Stimulated activated CD8-positive, alpha-beta memory T cell treated with anti-CD3 and anti-CD28 coated beads, Interleukin-12 subunit alpha, Interleukin-12 subunit beta, amount 100 ng/mL, for 4 hours (primary cell): Measurements from ENCODE around the gene PRR16.

Experiments used
- DNase-seq: peaks from one replicate; pipeline ENCODE4 v3.0.0-alpha.2; 2020; ENCODE audit warnings: low read depth

PRR16 gene

DNA sequence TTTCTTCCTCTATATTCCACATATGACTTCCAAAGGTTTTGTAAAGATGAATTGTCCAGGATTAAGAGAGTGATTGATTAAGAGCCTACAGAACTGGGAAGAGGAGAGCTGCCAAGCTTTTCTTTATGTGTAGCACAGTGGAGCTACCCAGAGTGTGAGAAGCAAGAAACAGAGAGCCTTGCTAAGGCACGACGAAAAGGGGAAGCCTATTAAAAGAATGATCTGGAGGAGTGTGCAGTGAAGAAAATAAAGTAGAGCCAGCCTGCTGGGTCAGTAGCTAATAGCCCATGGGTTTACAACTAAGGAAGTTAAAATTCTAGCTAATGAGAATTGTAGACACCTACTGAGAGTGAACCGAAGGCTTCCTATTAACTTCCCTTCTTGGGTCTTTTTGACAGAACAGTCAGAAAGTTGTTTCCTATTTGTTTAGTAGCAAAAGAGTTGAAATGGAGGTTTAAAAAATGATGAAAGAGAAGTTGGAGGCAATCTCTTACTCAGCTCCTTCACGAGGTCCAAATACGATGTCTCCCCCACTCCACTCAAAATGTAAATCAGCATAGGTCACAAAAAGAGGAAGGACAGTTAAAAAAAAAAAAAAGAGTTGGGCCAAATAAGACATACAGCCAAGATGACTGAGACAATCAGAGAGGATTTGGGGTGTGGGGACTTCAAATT, 957 bp upstream of the PRR16 start:
- no peak for DNase-seq

DNA sequence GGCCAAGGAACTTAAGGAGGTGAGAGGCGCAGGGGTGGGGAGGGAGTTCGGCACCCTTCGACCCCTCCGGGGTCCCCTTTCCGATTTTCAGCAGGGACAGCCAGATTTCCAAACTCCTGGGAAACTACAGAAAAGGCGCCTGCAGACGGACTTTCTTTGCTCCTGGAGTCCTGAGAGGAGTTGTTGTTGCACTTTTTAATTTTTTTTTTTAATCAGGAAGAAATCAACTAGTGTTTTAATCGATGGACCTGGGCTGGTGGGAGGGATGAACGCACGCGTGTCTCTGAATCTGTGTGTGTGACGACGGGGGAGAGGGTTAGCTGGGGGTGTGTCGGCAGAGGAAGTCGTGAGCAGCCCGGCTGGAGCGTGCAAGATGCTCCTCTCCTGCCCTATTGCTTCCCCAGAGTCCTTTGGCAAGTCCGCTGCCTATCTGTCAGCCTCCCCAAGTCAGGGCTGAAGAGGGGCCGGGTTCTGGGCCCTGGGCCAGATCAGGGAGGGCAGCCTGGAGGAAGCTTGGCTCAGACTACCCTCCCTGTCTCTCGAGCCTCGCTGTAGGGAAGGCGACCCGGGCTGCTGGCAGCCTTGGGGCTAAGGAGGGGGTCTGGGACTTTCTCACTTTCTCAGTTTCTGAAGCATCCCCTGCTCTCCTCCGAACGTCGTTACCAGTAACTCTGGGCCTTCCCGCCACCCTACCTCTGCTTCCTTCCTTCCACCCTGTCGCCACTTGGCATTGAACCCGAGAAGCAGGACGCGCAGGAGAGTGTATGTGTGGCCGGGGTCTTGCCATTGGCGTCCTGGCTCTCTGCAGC, 731 bp downstream of the PRR16 start:
- DNase-seq, result no peak

DNA sequence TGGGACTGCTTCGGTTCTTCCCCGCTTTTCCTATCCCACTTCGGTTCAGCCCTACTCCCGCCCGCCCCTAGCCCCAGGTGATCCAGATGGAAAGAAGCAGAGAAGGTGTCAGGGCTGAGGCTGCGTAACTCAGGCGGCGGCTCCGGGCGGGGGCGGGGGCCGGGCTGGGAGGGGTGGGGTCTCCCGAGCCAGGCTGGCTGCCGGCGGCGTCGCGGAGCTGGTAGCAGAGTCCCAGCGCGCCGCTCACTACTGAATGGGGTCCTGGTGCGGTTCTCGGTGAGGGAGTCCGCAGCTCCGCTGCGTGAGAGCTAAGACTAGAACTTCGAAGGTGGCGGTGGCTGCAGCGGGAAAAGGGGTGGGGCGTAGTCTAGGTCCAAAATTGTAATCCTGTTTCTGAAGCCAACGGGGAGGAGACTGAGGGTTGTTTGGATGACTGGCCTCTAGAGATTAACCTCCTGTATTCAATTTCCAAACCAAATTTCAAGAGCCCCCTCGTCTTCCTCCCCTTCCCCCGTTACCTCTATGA, 1.4 kb downstream of the PRR16 start:
- no peak for DNase-seq

DNA sequence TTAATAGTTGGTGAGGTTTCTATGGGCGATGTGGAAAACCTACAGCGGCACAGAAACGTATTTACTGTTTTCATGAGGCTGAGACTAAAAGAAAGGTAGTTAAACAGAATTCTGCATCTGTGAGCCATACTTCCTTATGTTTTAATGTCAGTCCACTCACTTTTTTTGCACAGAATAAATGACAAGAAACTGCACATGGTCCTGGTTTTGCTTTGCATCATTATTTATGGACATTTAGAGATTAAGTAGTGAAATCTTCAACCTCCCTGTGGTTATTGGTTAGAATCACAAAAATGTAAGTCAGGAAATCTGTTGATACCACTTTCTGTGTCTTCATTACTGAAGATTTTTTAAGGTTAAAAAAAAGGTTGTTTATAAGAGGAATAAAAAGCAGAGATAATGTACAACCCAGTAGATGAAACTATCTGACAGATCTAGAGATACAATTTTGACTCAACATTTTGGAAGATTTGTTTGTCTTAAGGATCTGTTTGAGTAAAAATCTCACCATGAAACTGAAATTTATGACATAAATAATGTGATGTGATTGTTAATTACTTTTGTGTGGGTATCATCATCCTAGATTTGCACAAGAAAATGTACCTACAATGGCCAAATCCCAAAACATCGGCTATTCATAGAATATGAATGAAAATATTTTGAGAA, 2.4 kb downstream of the PRR16 start:
- DNase-seq, result no peak

DNA sequence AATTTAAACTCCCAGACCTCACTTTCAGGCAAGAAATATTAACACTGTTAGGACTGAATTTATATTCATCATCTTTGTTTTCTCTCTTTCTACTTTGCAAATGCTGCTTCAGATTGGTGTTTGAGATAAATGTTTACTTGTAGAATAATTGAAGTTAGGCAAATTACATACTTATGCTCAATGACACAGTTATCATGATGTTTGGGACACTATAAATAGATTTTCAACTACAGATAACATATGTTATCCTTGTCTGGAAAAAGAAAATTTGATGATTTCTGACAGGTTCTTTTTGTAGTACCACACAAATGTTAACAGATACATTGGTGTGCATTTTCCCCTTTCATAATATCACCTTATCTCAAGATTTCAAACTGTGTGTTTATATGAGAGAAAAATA, 7.9 kb downstream of the PRR16 start:
- DNase-seq, result no peak

DNA sequence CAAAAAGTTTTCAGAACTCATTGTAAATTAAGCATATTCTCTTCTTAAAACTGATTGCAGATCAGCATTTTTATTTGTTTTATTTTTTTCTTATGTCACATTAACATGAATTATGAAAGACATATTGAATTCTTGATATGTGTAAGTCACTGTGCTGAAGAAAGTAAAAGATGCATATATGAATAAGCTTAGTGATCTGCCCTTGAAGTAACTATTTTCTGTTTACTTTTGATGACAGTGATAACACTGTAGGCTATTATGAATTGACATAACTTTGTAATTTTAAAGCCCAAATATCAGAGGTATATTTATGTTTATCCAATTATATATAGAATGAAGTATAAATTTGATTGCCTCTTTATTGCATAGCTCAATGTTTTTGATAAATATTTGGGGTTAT, 8.8 kb downstream of the PRR16 start:
- no peak for DNase-seq

DNA sequence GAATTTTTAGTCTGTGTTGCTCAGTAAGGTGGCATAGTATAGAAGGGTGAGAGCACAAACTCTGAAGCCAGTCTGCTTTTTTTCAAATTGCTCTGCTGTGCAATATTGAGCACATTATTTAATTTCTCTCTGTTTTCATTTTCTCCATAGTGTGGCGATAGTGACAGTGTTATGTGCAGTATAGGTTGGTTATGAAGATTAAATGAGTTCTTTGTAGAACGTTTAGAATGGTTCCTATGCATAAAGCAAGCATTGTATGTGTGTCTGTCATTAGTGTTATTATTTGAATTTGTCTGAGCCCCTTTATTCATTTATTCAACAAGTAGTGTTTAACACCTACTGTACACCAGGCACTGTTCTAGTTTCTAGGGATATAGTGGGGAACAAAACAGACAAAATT, 9.2 kb downstream of the PRR16 start:
- no peak for DNase-seq

DNA sequence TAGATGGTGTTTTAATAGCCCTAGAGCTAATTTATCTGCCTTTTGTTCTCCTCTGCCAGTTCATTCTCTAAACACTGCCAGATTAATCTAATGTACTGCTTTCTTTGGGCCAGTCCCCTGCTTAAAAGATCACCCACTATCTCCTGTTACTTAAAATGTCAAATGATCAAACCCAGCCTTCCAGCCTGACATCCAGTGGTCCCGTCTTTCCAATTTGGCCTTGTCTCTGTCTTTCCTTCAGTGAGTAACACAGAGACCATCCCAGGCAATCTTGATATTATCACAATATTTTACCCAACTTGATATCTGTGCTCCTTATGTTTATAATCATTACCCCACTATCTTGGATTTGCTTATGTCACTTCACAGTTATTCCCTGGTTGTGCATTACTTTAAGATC, 12.0 kb downstream of the PRR16 start:
- DNase-seq, result no peak

DNA sequence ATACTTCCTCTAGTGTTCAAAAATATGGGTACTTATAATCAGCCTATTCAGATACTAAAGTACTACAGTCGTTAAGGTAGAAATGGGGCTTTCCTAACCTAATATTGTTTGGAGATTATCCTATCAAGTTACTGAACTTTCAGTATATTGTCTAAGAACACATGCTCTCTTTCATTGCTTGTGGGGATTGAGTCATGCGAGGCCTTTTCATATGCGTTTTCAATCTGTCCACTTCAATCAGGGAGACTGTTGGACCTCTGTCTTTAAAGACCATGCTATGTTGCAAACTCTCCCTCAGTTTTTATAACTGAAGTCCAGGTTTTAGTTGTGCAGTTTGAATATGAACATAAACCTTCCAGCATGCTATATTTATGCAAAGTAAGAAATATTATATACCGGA, 15.0 kb downstream of the PRR16 start:
- no peak for DNase-seq

DNA sequence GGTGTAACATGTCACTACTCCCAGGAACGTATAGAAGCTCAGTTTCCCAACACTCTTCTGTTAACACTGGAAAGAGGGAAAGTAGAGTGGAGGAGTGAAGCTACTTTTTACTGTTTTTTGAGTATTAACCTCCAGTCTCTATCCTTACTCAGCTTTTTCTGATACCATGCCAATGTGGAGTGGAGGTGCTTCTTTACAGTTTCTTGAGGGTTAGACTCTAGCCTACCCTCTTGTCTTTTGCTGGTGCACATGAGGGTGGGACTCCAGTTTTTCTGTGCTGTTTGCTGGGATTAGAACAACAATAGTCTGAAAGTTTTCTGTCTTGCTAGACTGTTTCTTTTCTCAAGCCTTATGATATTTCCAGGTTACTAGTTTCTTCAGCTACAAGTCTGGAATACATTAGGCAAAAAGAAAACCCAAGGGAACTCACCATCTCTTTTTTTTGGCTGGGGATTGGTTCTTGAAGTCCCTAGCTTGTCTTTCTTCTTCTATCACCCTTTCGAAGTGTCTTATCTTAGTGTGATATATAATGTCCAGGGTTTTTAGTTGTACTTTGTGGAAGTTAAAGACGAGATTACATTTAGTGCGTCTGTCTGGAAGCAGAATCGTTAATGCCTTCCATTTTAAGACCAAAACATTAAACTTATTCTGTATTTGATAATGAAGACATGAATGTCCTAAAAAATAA, 35.9 kb downstream of the PRR16 start:
- no peak for DNase-seq

DNA sequence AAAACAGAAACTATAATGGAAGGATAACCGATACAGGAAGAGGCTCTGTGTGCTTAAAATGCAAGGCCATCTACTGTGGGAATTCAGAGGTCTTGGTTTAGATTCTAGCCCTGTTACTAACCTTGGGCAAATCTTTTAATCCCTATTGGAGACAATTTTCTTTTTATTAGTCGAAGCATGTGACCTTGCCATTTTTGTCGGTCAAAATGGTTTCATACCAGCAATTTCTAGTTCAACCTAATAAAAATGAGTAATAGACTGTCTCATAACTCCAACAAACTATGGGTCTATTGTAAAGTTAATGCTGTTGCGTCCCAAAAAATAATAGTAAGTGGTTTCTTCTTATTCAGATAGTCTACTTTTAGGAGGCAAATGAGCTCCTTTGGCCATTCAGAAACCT, 38.4 kb downstream of the PRR16 start:
- no peak for DNase-seq

DNA sequence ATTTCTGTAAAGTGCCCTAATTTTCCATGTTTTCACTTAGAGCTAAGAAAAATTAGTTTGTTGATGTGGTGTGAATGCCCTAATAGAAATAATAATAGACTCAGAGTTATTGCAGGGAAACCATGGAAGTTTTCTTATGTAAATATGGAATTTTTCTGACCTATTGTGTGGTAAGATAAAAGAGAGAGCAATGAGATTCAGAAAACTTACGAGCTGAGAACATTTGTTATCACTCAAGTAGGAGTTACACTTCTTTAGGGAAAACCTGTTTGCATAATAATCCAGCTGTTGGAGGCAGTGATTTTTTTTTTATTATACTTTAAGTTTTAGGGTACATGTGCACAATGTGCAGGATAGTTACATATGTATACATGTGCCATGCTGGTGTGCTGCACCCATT, 39.2 kb downstream of the PRR16 start:
- DNase-seq, result no peak

DNA sequence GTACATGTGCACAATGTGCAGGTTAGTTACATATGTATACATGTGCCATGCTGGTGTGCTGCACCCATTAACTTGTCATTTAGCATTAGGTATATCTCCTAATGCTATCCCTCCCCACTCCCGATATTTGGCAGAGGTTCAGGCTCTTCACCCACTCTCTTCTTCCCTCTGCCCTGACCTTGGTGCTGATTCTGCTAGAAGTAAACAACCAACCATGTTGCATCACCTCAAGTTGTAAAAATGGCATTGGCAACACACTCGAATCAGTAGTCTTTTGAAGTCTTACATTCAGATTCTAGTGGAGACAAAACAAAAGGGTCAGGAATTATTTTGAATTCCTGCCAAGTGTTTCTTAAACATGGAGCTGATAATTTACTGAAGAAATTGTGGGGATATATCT, 40.0 kb downstream of the PRR16 start:
- no peak for DNase-seq

DNA sequence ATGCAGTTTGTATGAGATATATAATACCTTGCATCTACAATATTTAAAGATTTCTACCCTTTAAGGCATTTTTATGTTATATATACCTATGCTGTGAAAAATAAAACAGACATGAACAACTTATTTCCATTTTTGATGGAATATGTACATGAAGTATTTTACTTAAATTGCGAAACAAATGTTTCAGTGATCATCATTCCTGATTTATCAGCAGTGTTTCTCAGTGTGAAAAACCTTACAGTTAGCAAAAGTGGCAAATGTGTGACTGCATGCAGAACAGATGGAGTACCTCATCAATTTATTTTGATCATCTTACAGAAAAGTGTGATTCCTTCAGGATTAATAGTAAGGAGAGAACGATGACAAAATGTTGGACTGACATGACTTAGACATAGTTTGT, 43.1 kb downstream of the PRR16 start:
- no peak for DNase-seq

DNA sequence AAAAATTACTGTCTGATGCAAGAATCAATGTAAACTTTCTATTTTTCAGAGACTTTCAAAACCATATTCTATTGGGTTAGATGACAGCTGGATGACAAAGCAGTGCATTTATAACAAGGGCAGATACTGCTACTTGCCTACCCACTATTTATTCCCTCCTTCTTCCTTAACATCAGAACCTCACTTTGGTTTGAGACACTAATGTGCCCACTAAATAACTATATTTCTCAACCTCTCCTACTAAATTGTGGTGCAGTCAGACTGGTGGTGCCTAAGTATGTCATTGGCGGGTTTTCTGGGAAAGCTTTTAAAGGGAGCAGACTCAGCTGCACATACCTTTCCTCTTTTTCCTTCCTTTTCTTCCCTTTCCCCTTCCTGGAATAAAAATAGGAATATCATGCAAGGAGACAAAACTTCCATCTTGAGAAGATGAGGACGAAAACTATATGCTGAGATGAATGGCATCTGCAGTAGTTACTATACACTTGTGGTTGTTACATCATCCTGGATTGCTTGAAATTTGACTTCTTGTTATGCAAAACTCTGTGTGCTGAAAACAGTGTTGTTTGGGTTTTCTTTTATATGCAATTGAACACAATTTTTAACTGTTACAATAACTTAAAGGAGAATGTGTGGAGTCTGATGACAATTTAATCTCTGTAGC, 43.8 kb downstream of the PRR16 start:
- DNase-seq, result no peak

DNA sequence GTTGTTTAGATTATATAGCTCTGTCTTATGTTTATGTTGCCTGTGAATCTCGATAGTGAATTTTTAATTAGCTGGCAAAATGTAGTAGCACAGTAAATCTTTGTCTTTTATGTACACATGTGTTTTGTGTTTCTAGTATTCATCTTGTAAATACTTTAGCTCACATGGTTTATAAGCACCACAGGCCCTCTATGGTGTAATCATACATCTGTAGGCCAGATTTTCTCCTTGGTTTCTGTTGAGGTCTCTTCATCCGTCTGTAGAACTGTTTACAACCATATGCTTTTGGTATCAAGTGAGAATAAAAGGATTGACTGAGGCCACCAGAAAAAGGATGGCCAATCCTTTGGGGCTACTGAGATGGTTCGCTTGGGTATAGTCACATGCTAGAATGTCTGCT, 45.0 kb downstream of the PRR16 start:
- DNase-seq, result no peak

DNA sequence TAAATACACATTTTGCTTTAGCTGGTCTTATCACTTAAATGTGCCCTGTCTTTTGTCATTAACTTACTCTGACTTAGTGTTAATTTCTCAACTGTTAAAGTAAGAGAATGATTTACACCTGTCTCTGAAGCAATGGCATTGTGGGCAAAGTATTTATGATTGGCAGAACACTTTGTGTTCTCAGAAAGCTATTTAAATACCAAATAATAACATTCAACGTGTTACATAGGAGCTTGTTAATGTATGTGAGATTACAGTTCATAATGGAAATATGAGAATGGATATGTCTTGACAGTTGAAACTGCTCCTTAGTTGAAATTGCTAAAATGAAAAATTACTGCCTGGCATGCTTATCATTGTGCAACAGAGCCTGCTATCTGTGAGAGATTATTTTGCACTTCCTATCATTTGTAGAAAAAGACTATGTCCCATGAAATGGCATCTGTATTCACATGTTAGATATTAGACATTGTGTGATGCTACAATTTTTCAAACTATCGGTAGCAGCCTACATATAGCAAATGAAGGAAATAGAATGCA, 46.1 kb downstream of the PRR16 start:
- DNase-seq, result no peak

DNA sequence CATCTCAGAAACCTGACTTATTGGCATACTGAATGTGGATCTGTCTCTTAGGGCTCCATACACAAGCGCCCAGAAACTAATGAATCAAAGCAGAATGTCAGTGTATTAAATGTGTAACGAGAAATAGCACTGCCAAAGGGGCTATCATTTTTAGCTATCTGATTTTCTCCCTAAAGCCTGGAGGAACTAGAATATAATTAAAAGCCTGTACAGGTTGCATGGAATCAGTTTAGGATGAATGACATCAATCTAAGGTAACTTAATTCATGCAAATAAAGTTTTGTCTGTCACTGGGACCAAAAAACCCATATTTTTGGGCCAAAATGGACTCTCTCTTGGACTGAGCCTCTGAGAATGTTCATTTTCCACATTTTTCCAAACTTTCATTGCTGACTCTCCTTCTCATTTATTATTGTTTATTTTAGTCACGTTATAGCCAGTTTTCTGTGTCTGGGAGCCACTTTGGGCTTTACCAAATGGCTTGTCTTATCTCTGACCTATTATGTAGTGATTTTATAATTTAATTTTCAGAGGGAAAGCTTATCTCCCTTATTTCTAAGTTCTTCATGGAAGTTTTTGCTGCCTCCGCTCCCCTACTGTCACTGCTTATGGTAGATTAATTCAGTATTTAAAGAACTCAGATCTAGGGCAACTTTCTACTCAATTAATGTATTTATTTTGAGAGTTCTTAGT, 47.0 kb downstream of the PRR16 start:
- DNase-seq, result no peak

DNA sequence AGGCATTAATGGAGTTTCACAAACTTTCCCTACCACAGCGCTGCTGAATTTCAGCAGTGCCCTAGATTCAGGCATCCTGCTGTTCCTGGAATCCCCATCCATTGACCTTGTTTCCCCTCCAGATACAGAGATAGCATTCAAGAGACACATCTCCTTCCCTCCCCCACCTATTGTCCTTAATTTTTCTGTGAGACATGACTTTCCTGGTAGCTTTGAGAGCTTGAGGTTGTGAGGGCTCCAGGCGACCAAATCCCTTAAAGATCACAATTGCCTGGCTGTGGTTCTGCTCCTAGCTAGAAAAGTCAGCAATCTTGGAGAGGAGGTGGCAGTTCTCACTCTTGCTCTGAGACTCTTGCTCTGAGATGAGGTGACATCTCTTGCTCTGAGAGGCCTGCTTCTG, 48.0 kb downstream of the PRR16 start:
- no peak for DNase-seq

DNA sequence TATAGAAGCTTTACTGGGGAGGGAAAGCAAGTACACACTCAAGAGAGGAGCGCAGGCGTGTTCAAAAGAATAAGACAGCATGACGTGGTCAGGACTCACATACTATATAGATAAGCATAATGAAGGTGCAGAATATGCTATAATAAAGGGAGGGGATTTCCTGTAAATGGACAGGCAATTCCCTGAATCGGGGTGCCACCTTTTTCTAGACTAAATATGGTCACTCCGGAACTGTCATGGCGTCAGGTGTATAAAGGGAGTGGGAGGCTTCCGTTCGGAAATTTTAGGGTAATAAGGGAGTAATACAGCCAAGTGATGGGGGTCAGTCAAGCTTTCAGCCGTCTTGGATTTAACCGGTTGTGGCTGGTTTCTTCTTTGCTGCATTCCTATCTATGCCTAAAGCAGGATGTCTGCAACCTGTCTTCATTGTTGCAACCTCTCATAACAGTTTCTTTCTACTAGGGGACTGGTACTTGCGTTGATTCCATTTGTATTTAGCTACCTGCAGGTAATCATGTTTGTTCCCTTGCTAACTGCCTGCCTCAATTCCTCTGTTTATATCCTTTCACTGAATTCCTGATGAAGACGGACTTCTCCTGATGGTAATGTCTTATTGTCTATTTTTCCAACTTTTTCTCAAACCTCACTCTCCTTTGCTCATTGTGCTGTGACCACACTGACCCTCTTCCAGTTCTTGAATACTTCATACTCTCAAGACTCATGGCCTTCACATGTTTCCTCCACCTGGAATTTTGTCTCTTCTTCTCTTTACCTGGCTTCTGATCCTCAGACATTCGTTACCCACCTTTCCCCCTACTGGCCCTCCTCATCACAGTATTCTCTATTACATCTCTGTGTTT, 48.9 kb downstream of the PRR16 start:
- DNase-seq, result no peak
